ENCODE results near the gene GDE1.

GRCh38 chr16:19486750-19487325, 35.1 kb downstream of the GDE1 start:
- TF ChIP-seq CTCF (optimal IDR thresholded peaks at IDR 0.05 in 1 of 3, IDR thresholded peaks at IDR 0.05 in 1 of 3, conservative IDR thresholded peaks at IDR 0.05 in 1 of 3; ENCODE audit: extremely low read depth in 1 of 3, insufficient read depth in 2 of 3, low read length in 3 of 3): peak in 1 of 3 experiments; percentile 32
- no peak for TF ChIP-seq EZH2 (IDR thresholded peaks at IDR 0.05; ENCODE audit: low read length)

All from keratinocyte (primary cell).